HEK293 (cell line): ENCODE data around the gene SLC39A3.
A peak's percentile ranks its signal among the peaks of the same experiment; 100 is the strongest.

ENCODE experiments used
- CTCF ChIA-PET: fragments of 350-600 bp; formaldehyde crosslinking; extraction: SDS; loops from one replicate; lab custom pipeline; 2021; ENCODE audit warnings: antibody characterized with exemption; lab: Yijun Ruan, JAX
- POLR2A ChIA-PET: fragments of 300-600 bp; formaldehyde crosslinking; extraction: SDS; loops from one replicate; lab custom pipeline; 2020; ENCODE audit warnings: antibody characterized with exemption, inconsistent platforms; lab: Yijun Ruan, JAX
- H3K27ac ChIP-seq: fragments of 200-500 bp; sonication (Bioruptor generic); 2 replicates; pipeline ENCODE4 v1.5.1; 2014; ENCODE audit warnings: low read depth, low read length, control low read depth, inconsistent platforms; ENCODE audit errors: extremely low read depth
- H3K36me3 ChIP-seq, 2 experiments: fragments of 200-500 bp in 1 of 2; sonication (Bioruptor generic) in 1 of 2; 1 replicate in 1 of 2; 2 replicates in 1 of 2; pipeline ENCODE4 v1.5.1; 2014 to 2017; ENCODE audit warnings: inconsistent platforms in 2 of 2, low read length in 2 of 2; ENCODE audit not compliant: control insufficient read depth in 2 of 2, insufficient read depth in 1 of 2
- H3K4me1 ChIP-seq: fragments of 200-500 bp; sonication (Bioruptor generic); 2 replicates; pipeline ENCODE4 v1.5.1; 2014; ENCODE audit warnings: mild to moderate bottlenecking, low read length, inconsistent platforms; ENCODE audit not compliant: control insufficient read depth, insufficient read depth
- H3K4me3 ChIP-seq: 2 replicates; pipeline ENCODE4 v1.5.1; 2011; ENCODE audit warnings: low read depth, mild to moderate bottlenecking, control low read depth, low read length, moderate library complexity
- H3K9me3 ChIP-seq: fragments of 200-500 bp; sonication (Bioruptor generic); 2 replicates; pipeline ENCODE4 v1.5.1; 2014; ENCODE audit warnings: low read depth, low read length, inconsistent platforms; ENCODE audit not compliant: control insufficient read depth, insufficient read depth
- AEBP2 ChIP-seq: fragments of 450-650 bp; formaldehyde crosslinking; IDR thresholded peaks from 2 replicates; pipeline ENCODE4 v1.5.1; 2016; ENCODE audit warnings: missing biosample characterization, missing genetic modification characterization, borderline replicate concordance
- GLIS2 ChIP-seq: fragments of 450-650 bp; formaldehyde crosslinking; IDR thresholded peaks from 2 replicates; pipeline ENCODE4 v1.5.1; 2016; ENCODE audit warnings: missing biosample characterization, missing genetic modification characterization
- KLF8 ChIP-seq: fragments of 450-650 bp; formaldehyde crosslinking; IDR thresholded peaks from 2 replicates; pipeline ENCODE4 v1.5.1; 2016; ENCODE audit warnings: missing biosample characterization, missing genetic modification characterization
- PATZ1 ChIP-seq: fragments of 450-650 bp; formaldehyde crosslinking; IDR thresholded peaks from 2 replicates; pipeline ENCODE4 v1.5.1; 2016; ENCODE audit warnings: missing biosample characterization, missing genetic modification characterization
- PRDM2 ChIP-seq: fragments of 450-650 bp; formaldehyde crosslinking; IDR thresholded peaks from 2 replicates; pipeline ENCODE4 v1.5.1; 2016; ENCODE audit warnings: missing biosample characterization, missing genetic modification characterization, borderline replicate concordance
- SCRT2 ChIP-seq: fragments of 450-650 bp; formaldehyde crosslinking; IDR thresholded peaks from 2 replicates; pipeline ENCODE4 v1.5.1; 2016; ENCODE audit warnings: missing biosample characterization, missing genetic modification characterization
- ZBTB17 ChIP-seq: fragments of 450-650 bp; formaldehyde crosslinking; IDR thresholded peaks from 2 replicates; pipeline ENCODE4 v1.5.1; 2016; ENCODE audit warnings: missing biosample characterization, missing genetic modification characterization
- ZBTB26 ChIP-seq: fragments of 450-650 bp; formaldehyde crosslinking; optimal IDR thresholded peaks from 2 replicates; pipeline ENCODE3; 2016; ENCODE audit warnings: missing biosample characterization, mild to moderate bottlenecking, missing genetic modification characterization
- ZNF341 ChIP-seq: fragments of 450-650 bp; formaldehyde crosslinking; IDR thresholded peaks from 2 replicates; pipeline ENCODE4; 2016; ENCODE audit warnings: low read depth, missing biosample characterization, missing genetic modification characterization
- ZNF398 ChIP-seq: fragments of 450-650 bp; formaldehyde crosslinking; IDR thresholded peaks from 2 replicates; pipeline ENCODE4 v1.5.1; 2017; ENCODE audit warnings: missing biosample characterization, missing genetic modification characterization
- ZNF404 ChIP-seq: fragments of 450-650 bp; formaldehyde crosslinking; IDR thresholded peaks from 2 replicates; pipeline ENCODE4 v1.5.1; 2017; ENCODE audit warnings: missing biosample characterization, missing genetic modification characterization
- ZNF530 ChIP-seq: fragments of 450-650 bp; formaldehyde crosslinking; IDR thresholded peaks from 2 replicates; pipeline ENCODE4 v1.5.1; 2016; ENCODE audit warnings: low read depth, missing biosample characterization, missing genetic modification characterization
- ZNF544 ChIP-seq: fragments of 450-650 bp; formaldehyde crosslinking; IDR thresholded peaks from 2 replicates; pipeline ENCODE4 v1.5.0; 2017; ENCODE audit warnings: missing biosample characterization, missing genetic modification characterization
- ZNF548 ChIP-seq: fragments of 450-650 bp; formaldehyde crosslinking; IDR thresholded peaks from 2 replicates; pipeline ENCODE4 v1.5.1; 2016; ENCODE audit warnings: missing biosample characterization, missing genetic modification characterization
- ZXDB ChIP-seq: fragments of 450-650 bp; formaldehyde crosslinking; IDR thresholded peaks from 2 replicates; pipeline ENCODE4 v1.5.1; 2016; ENCODE audit warnings: missing biosample characterization, missing genetic modification characterization
- TF ChIP-seq, protein P1 (sequence below): fragments of 450-650 bp; formaldehyde crosslinking; IDR thresholded peaks from 2 replicates; pipeline ENCODE4 v1.5.1; 2016; ENCODE audit warnings: missing biosample characterization, missing genetic modification characterization, low read depth
- TF ChIP-seq, protein P2 (sequence below): fragments of 450-650 bp; formaldehyde crosslinking; IDR thresholded peaks from 2 replicates; pipeline ENCODE4 v1.5.1; 2016; ENCODE audit warnings: missing biosample characterization, missing genetic modification characterization

The SLC39A3 gene

GRCh38 chr19:2701361-2702169 lies 38.3 kb downstream of the SLC39A3 start:
- POLR2A ChIA-PET, result interaction anchor here (0.5 to 1.2 kb wide), 5 partner anchors 15 to 249 kb away, joined by 3 to 7 read pairs (median 4); no protein-coding TSS in a partner anchor
- H3K27ac ChIP-seq, result no peak overlapping the region
- CTCF ChIA-PET, result interaction anchor here (0.6 to 1.7 kb wide), 4 partner anchors 24 to 1626 kb away, joined by 3 to 4 read pairs (median 4); no protein-coding TSS in a partner anchor
- H3K36me3 ChIP-seq, result no peaks in the 10 kb centered on the region
- H3K9me3 ChIP-seq, result no peaks in the 10 kb centered on the region
- H3K4me1 ChIP-seq, result no peaks in the 10 kb centered on the region
- H3K4me3 ChIP-seq, result peak overlapping the region; percentile 74
- TF ChIP-seq ZNF398 (tag by site-specific recombination), result peak; percentile 40; the same call in 1 of the 2 replicates
- no peak for TF ChIP-seq ZBTB26 (tag by site-specific recombination)
- TF ChIP-seq ZNF530 (tag by site-specific recombination), result no peak
- no peak for TF ChIP-seq ZXDB (tag by site-specific recombination)
- peak; percentile 59; the same call in 1 of the 2 replicates for TF ChIP-seq PATZ1 (tag by site-specific recombination)
- peak; percentile 54; the same call in 1 of the 2 replicates for TF ChIP-seq ZNF341 (tag by site-specific recombination)
- TF ChIP-seq KLF8 (tag by site-specific recombination), result no peak
- TF ChIP-seq GLIS2 (tag by site-specific recombination), result 0 out of 2 replicates have a peak, but pooled peaks have one; percentile 25
- TF ChIP-seq AEBP2 (tag by site-specific recombination), result no peak
- 0 out of 2 replicates have a peak, but pooled peaks have one; percentile 34 for TF ChIP-seq ZNF404 (tag by site-specific recombination)
- TF ChIP-seq, protein P1, sequence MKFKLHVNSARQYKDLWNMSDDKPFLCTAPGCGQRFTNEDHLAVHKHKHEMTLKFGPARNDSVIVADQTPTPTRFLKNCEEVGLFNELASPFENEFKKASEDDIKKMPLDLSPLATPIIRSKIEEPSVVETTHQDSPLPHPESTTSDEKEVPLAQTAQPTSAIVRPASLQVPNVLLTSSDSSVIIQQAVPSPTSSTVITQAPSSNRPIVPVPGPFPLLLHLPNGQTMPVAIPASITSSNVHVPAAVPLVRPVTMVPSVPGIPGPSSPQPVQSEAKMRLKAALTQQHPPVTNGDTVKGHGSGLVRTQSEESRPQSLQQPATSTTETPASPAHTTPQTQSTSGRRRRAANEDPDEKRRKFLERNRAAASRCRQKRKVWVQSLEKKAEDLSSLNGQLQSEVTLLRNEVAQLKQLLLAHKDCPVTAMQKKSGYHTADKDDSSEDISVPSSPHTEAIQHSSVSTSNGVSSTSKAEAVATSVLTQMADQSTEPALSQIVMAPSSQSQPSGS, result no peak
- TF ChIP-seq ZNF544 (tag by site-specific recombination), result no peak
- TF ChIP-seq SCRT2 (tag by site-specific recombination), result peak; percentile 78
- TF ChIP-seq, protein P2, sequence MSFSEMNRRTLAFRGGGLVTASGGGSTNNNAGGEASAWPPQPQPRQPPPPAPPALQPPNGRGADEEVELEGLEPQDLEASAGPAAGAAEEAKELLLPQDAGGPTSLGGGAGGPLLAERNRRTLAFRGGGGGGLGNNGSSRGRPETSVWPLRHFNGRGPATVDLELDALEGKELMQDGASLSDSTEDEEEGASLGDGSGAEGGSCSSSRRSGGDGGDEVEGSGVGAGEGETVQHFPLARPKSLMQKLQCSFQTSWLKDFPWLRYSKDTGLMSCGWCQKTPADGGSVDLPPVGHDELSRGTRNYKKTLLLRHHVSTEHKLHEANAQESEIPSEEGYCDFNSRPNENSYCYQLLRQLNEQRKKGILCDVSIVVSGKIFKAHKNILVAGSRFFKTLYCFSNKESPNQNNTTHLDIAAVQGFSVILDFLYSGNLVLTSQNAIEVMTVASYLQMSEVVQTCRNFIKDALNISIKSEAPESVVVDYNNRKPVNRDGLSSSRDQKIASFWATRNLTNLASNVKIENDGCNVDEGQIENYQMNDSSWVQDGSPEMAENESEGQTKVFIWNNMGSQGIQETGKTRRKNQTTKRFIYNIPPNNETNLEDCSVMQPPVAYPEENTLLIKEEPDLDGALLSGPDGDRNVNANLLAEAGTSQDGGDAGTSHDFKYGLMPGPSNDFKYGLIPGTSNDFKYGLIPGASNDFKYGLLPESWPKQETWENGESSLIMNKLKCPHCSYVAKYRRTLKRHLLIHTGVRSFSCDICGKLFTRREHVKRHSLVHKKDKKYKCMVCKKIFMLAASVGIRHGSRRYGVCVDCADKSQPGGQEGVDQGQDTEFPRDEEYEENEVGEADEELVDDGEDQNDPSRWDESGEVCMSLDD (tag by site-specific recombination), result peak; percentile 85
- TF ChIP-seq PRDM2, result no peak
- TF ChIP-seq ZNF548 (tag by site-specific recombination), result no peak
- TF ChIP-seq ZBTB17 (tag by site-specific recombination), result no peak
